ENCODE measurements around the gene GNPTG.

Gene GNPTG

GRCh38 chr16:1401061-1401757, 49.5 kb downstream of the GNPTG start:
- no peak for DNase-seq

GRCh38 chr16:1401758-1402154, 50.0 kb downstream of the GNPTG start:
- DNase-seq, result no peak

GRCh38 chr16:1403036-1403435, 51.3 kb downstream of the GNPTG start:
- DNase-seq, result no peak

- DNase-seq, result no peak
These were observed 52.0 kb downstream of the GNPTG start for GRCh38 chr16:1403733-1404132.

DNA sequence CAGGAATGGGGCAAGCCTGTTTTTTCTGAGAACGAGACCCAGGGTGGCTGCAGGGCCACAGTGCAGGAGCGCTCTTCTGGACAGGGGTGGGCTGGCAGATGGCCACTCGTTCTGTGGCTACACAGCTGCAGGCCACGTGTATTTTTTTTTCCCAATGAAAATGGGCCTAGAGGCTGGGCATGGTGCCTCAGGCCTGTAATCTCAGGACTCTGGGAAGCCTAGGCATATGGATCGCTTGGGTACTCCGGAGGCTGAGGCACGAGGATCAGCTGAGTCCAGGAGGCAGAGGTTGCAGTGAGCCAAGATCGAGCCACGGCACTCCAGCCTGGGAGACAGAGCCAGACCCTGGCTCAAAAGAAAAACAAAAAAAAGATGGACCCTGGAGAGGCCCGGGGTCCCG, 56.0 kb downstream of the GNPTG start:
- no peak for DNase-seq

DNA sequence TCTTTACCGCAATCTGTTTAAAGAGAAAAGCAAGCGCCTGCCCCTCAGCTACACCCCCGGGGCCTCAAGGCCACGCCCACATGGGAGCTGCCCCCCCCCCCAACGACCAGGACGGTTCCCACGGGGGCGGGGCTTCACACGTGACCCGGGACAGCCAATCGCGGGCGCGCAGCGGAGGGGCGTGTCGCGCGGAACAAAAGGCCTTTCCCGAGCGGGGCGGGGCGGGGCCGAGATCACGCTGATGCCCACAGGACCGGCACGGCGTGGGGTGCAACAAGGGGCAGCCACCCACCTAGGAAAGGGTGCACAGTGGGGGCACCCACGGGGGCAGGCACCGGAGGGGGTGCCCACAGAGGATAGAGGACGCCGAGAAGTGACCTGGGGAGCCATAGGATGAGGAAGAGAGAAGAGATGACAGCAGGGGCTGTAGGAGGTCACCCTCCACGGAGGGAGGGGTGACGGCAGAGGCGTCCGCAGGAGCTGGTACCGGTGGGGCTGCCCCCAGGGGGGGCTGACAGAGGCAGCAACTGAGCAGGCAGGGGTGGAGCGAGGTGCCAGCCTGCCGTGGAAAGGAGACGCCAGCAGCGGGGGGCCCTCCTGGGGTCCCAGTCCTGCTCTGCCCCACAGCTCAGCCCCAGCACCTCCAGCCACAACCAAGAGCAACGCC, 56.6 kb downstream of the GNPTG start:
- peak; percentile 96 for DNase-seq

- no peak for DNase-seq
These were observed 61.1 kb downstream of the GNPTG start for GRCh38 chr16:1412847-1413246.

Measured in stimulated activated CD4-positive, alpha-beta T cell treated with anti-CD3 and anti-CD28 coated beads, Interleukin-4, amount 100 ng/mL, for 24 hours (primary cell).